ENCODE measurements around the gene MACROD2. TPM values are rescaled to one million over a fixed set of nuclear protein-coding genes. Genes with fewer than 3 reads are reported as not detected.

Gene MACROD2
- total and polyA plus RNA-seq, 2 donors (not counting 1 experiment from before 2014, with no cell fraction given): 5.3 to 6.7 TPM

DNA sequence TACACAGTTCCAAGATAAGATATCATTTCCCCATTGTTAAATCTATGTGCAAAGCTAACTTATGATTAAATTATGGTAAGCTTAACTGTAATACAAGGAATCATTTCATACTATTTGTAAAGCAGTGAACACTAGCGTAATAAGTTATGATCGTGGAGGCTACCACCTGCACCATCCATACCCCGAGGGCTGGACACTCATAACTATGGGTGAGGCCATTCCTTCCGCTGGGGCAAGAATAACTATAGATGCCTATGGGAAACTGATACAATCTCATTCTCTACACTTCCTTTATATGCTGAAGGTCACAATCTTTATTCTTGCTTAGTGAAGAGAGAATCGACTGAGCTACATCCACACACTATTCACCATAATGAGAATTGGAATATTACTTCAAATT is 1258.1 kb downstream of the MACROD2 start:
- CTCF ChIA-PET: no interaction called here
- H3K9me3 Mint-ChIP-seq (ENCODE audit: insufficient read depth): no peaks in the 10 kb centered on the region
- no peak for ATAC-seq (ENCODE audit: low read depth)

GRCh38 chr20:15256676-15257568 is 1261.6 kb downstream of the MACROD2 start:
- H3K4me1 ChIP-seq (ENCODE audit: control insufficient read depth in 2 of 2, insufficient read depth in 2 of 2, low read length in 2 of 2): no peaks in the 10 kb centered on the region
- peaks cover 0 to 1% (median 0%) of the 10 kb centered on the region in 3 donors for H3K9me3 ChIP-seq (ENCODE audit: control extremely low read depth in 1 of 3, control insufficient read depth in 2 of 3, insufficient read depth in 1 of 3, low read length in 2 of 3)
- H3K27me3 Mint-ChIP-seq: no peaks in the 10 kb centered on the region
- H3K4me3 ChIP-seq (ENCODE audit: control extremely low read depth in 1 of 5, extremely low read depth in 1 of 5, insufficient read depth in 1 of 5, low read depth in 2 of 5, low read length in 4 of 5): no peak overlapping the region
- TF ChIP-seq, protein P1, sequence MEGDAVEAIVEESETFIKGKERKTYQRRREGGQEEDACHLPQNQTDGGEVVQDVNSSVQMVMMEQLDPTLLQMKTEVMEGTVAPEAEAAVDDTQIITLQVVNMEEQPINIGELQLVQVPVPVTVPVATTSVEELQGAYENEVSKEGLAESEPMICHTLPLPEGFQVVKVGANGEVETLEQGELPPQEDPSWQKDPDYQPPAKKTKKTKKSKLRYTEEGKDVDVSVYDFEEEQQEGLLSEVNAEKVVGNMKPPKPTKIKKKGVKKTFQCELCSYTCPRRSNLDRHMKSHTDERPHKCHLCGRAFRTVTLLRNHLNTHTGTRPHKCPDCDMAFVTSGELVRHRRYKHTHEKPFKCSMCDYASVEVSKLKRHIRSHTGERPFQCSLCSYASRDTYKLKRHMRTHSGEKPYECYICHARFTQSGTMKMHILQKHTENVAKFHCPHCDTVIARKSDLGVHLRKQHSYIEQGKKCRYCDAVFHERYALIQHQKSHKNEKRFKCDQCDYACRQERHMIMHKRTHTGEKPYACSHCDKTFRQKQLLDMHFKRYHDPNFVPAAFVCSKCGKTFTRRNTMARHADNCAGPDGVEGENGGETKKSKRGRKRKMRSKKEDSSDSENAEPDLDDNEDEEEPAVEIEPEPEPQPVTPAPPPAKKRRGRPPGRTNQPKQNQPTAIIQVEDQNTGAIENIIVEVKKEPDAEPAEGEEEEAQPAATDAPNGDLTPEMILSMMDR (IDR thresholded peaks at IDR 0.05): no peak
- no peak for TF ChIP-seq EZH2 (IDR thresholded peaks at IDR 0.05; ENCODE audit: borderline replicate concordance, insufficient read depth, low read depth, low read length, poor library complexity, severe bottlenecking)
- no peaks in the 10 kb centered on the region for H3K27me3 ChIP-seq (replicated peaks in 1 of 4; ENCODE audit: control extremely low read depth in 1 of 4, control insufficient read depth in 3 of 4, insufficient read depth in 4 of 4, low read length in 3 of 4)
- ChIA-PET CTCF (interaction anchor here (1.1 kb wide), 2 partner anchors 99 to 155 kb away, joined by 3 read pairs; no protein-coding TSS in a partner anchor), POLR2A (no interaction called here)
- ATAC-seq (ENCODE audit: low read depth) (no peak), DNase-seq (no peak)
- H3K27ac Mint-ChIP-seq: no peak overlapping the region
- intact Hi-C loops (cut with micrococcal nuclease): no loop called here
- WGBS (ENCODE audit: insufficient coverage): no CpG with 5 or more reads among the region's 6 CpGs
- H4K20me1 ChIP-seq (ENCODE audit: control insufficient read depth, insufficient read depth, low read length, poor library complexity, severe bottlenecking): no peaks in the 10 kb centered on the region
- H3K79me2 ChIP-seq (ENCODE audit: control insufficient read depth, insufficient read depth, low read length): no peaks in the 10 kb centered on the region
- no peak overlapping the region for H2AFZ ChIP-seq (ENCODE audit: insufficient read depth, low read depth, low read length, poor library complexity, severe bottlenecking)
- no peaks in the 10 kb centered on the region for H3K36me3 ChIP-seq (replicated peaks in 1 of 2; ENCODE audit: control extremely low read depth in 1 of 2, control insufficient read depth in 1 of 2, extremely low read depth in 1 of 2, insufficient read depth in 2 of 2, low read length in 1 of 2)
- no peaks in the 10 kb centered on the region for H3K4me1 Mint-ChIP-seq
- no peak overlapping the region for H3K4me2 ChIP-seq (replicated peaks; ENCODE audit: low read depth, low read length, poor library complexity, severe bottlenecking)
- no peaks in the 10 kb centered on the region for H3K9me3 Mint-ChIP-seq (ENCODE audit: insufficient read depth)
- H3K9ac ChIP-seq (ENCODE audit: low read length): no peak overlapping the region
- H3K27ac ChIP-seq (ENCODE audit: low read length in 2 of 2): no peak overlapping the region
- no peak overlapping the region for H3K4me3 Mint-ChIP-seq

More for the DNA sequence above, 1258.1 kb downstream of the MACROD2 start:
- H3K36me3 ChIP-seq (replicated peaks in 1 of 2; ENCODE audit: control extremely low read depth in 1 of 2, control insufficient read depth in 1 of 2, extremely low read depth in 1 of 2, insufficient read depth in 2 of 2, low read length in 1 of 2): no peaks in the 10 kb centered on the region
- POLR2A ChIA-PET: no interaction called here
- no peak for TF ChIP-seq EZH2 (IDR thresholded peaks at IDR 0.05; ENCODE audit: borderline replicate concordance, insufficient read depth, low read depth, low read length, poor library complexity, severe bottlenecking)
- TF ChIP-seq, protein P1 (IDR thresholded peaks at IDR 0.05): no peak
- no peaks in the 10 kb centered on the region for H3K27me3 ChIP-seq (replicated peaks in 1 of 4; ENCODE audit: control extremely low read depth in 1 of 4, control insufficient read depth in 3 of 4, insufficient read depth in 4 of 4, low read length in 3 of 4)
- no peak overlapping the region for H3K9ac ChIP-seq (ENCODE audit: low read length)
- peaks cover 7% of the 10 kb centered on the region for H3K4me1 Mint-ChIP-seq
- no peaks in the 10 kb centered on the region for H3K9me3 ChIP-seq (ENCODE audit: control extremely low read depth in 1 of 3, control insufficient read depth in 2 of 3, insufficient read depth in 1 of 3, low read length in 2 of 3)
- no peak overlapping the region for H3K27ac Mint-ChIP-seq
- H2AFZ ChIP-seq (ENCODE audit: insufficient read depth, low read depth, low read length, poor library complexity, severe bottlenecking): no peak overlapping the region
- no peaks in the 10 kb centered on the region for H3K27me3 Mint-ChIP-seq
- H4K20me1 ChIP-seq (ENCODE audit: control insufficient read depth, insufficient read depth, low read length, poor library complexity, severe bottlenecking): no peaks in the 10 kb centered on the region
- H3K4me3 Mint-ChIP-seq: no peak overlapping the region
- no peak overlapping the region for H3K27ac ChIP-seq (ENCODE audit: low read length in 2 of 2)
- 100% methylated on average over 2 of the region's 5 CpGs for WGBS (ENCODE audit: insufficient coverage)
- H3K4me1 ChIP-seq (ENCODE audit: control insufficient read depth in 2 of 2, insufficient read depth in 2 of 2, low read length in 2 of 2): no peaks in the 10 kb centered on the region
- H3K4me2 ChIP-seq (replicated peaks; ENCODE audit: low read depth, low read length, poor library complexity, severe bottlenecking): no peak overlapping the region
- H3K79me2 ChIP-seq (ENCODE audit: control insufficient read depth, insufficient read depth, low read length): no peaks in the 10 kb centered on the region
- H3K4me3 ChIP-seq (ENCODE audit: control extremely low read depth in 1 of 5, extremely low read depth in 1 of 5, insufficient read depth in 1 of 5, low read depth in 2 of 5, low read length in 4 of 5): no peak overlapping the region
- intact Hi-C loops (cut with micrococcal nuclease): no loop called here
- DNase-seq: no peak
